ENCODE results near the gene AHNAK2. TPM values are rescaled to one million over a fixed set of nuclear protein-coding genes. Genes with fewer than 3 reads are reported as not detected.
"Not testable (repeated sequence)": the region's sequence is repeated elsewhere in the genome, so short reads cannot be mapped to it uniquely, and the experiment has no call there.

The AHNAK2 gene
- total and polyA plus RNA-seq, 3 donors from 2014 or later: 10.8 to 15.1 (median 12.8) TPM

GRCh38 chr14:104953097-104953496, 25.1 kb downstream of the AHNAK2 start:
- H3K27ac ChIP-seq: no peak overlapping the region
- H3K9me3 ChIP-seq: no peaks in the 10 kb centered on the region
- intact Hi-C loops (cut with DNase I; ENCODE audit: low total_unique reads): no loop called here
- 90 to 93% methylated on average over 13 of the region's 13 CpGs for WGBS, 2 donors
- TF ChIP-seq POLR2A (IDR thresholded peaks at IDR 0.05) (no peak), CTCF (IDR thresholded peaks at IDR 0.05) (no peak)
- H3K36me3 ChIP-seq (ENCODE audit: low read depth, missing control alignments): no peaks in the 10 kb centered on the region
- no peaks in the 10 kb centered on the region for H3K27me3 ChIP-seq
- no peak for DNase-seq
- no peak overlapping the region for H3K4me3 ChIP-seq
- H3K4me1 ChIP-seq: no peaks in the 10 kb centered on the region

GRCh38 chr14:104951863-104952657, 26.1 kb downstream of the AHNAK2 start:
- intact Hi-C loops (cut with DNase I; ENCODE audit: low total_unique reads); H3K4me1 ChIP-seq; H3K27ac ChIP-seq; H3K9me3 ChIP-seq; H3K4me3 ChIP-seq; H3K36me3 ChIP-seq (ENCODE audit: low read depth, missing control alignments); DNase-seq; H3K27me3 ChIP-seq: not testable (repeated sequence)
- 86 to 90% methylated on average over 23 to 28 of the region's 28 CpGs for WGBS, 2 donors

GRCh38 chr14:104950701-104951100, 27.5 kb downstream of the AHNAK2 start:
- H3K9me3 ChIP-seq; DNase-seq; H3K4me1 ChIP-seq; H3K27ac ChIP-seq; H3K4me3 ChIP-seq; intact Hi-C loops (cut with DNase I; ENCODE audit: low total_unique reads); H3K36me3 ChIP-seq (ENCODE audit: low read depth, missing control alignments); H3K27me3 ChIP-seq: not testable (repeated sequence)
- 93% methylated on average over 15 of the region's 15 CpGs; no CpG with 5 or more reads in 1 of the 2 donors for WGBS, 2 donors

- 93 to 96% methylated on average over 3 to 16 of the region's 17 CpGs for WGBS, 2 donors
These were observed 28.2 kb downstream of the AHNAK2 start for GRCh38 chr14:104950021-104950420.

GRCh38 chr14:104949406-104949955, 28.7 kb downstream of the AHNAK2 start:
- DNase-seq; H3K27ac ChIP-seq; H3K4me3 ChIP-seq; intact Hi-C loops (cut with DNase I; ENCODE audit: low total_unique reads); H3K4me1 ChIP-seq; H3K9me3 ChIP-seq; H3K27me3 ChIP-seq; H3K36me3 ChIP-seq (ENCODE audit: low read depth, missing control alignments): not testable (repeated sequence)
- 96 to 100% methylated on average over 3 to 23 of the region's 24 CpGs for WGBS, 2 donors

More at GRCh38 chr14:104950021-104950420, 28.2 kb downstream of the AHNAK2 start:
- no peaks in the 10 kb centered on the region for H3K9me3 ChIP-seq
- no peak for DNase-seq
- no peaks in the 10 kb centered on the region for H3K36me3 ChIP-seq (ENCODE audit: low read depth, missing control alignments)
- intact Hi-C loops (cut with DNase I; ENCODE audit: low total_unique reads): no loop called here
- H3K4me1 ChIP-seq: no peaks in the 10 kb centered on the region
- no peak for TF ChIP-seq POLR2A (IDR thresholded peaks at IDR 0.05)
- no peak for TF ChIP-seq CTCF (IDR thresholded peaks at IDR 0.05)
- no peak overlapping the region for H3K27ac ChIP-seq
- no peak overlapping the region for H3K4me3 ChIP-seq
- H3K27me3 ChIP-seq: no peaks in the 10 kb centered on the region

GRCh38 chr14:104948736-104949031, 29.5 kb downstream of the AHNAK2 start:
- intact Hi-C loops (cut with DNase I; ENCODE audit: low total_unique reads): no loop called here
- TF ChIP-seq CTCF (IDR thresholded peaks at IDR 0.05) (no peak), POLR2A (IDR thresholded peaks at IDR 0.05) (no peak)
- Histone ChIP-seq H3K27me3 (no peaks in the 10 kb centered on the region), H3K4me1 (no peaks in the 10 kb centered on the region), H3K36me3 (ENCODE audit: low read depth, missing control alignments) (no peaks in the 10 kb centered on the region), H3K9me3 (no peaks in the 10 kb centered on the region), H3K4me3 (no peak overlapping the region), H3K27ac (no peak overlapping the region)
- 87 to 97% methylated on average over 7 to 11 of the region's 11 CpGs for whole genome bisulfite sequencing, 2 donors
- DNase-seq: no peak

- H3K27ac ChIP-seq; DNase-seq; H3K9me3 ChIP-seq; H3K27me3 ChIP-seq; intact Hi-C loops (cut with DNase I; ENCODE audit: low total_unique reads); H3K36me3 ChIP-seq (ENCODE audit: low read depth, missing control alignments); H3K4me3 ChIP-seq; H3K4me1 ChIP-seq: not testable (repeated sequence)
- WGBS, 2 donors: 85 to 91% methylated on average over 9 to 35 of the region's 35 CpGs
These were observed 30.1 kb downstream of the AHNAK2 start for GRCh38 chr14:104947881-104948735.

GRCh38 chr14:104947201-104947600, 31.0 kb downstream of the AHNAK2 start:
- not testable (repeated sequence) for H3K36me3 ChIP-seq (ENCODE audit: low read depth, missing control alignments); DNase-seq
- WGBS, 2 donors: 89 to 93% methylated on average over 13 of the region's 13 CpGs

More at GRCh38 chr14:104947201-104947600, 31.0 kb downstream of the AHNAK2 start:
- H3K4me1 ChIP-seq; H3K27ac ChIP-seq; intact Hi-C loops (cut with DNase I; ENCODE audit: low total_unique reads); H3K9me3 ChIP-seq; H3K27me3 ChIP-seq; H3K4me3 ChIP-seq: not testable (repeated sequence)

Measured in testis (tissue), 3 donors.